ENCODE measurements around the gene FERMT3. TPM values are rescaled to one million over a fixed set of nuclear protein-coding genes. Genes with fewer than 3 reads are reported as not detected.

The FERMT3 gene
- total and polyA plus RNA-seq, 2 donors (not counting 3 experiments of a cell fraction or from before 2014, with no cell fraction given) = 64.4 to 100 TPM

GRCh38 chr11:64247729-64248531 is 41.4 kb downstream of the FERMT3 start:
- peak; percentile 21 for FAIRE-seq
- no peak for DNase-seq (ENCODE audit: low read depth, low spot score)
- H4K20me1 ChIP-seq (replicated peaks; ENCODE audit: control insufficient read depth, extremely low read depth, insufficient read depth, low read length) = no peaks in the 10 kb centered on the region
- intact Hi-C loops (cut with micrococcal nuclease) (loop anchor here (1.0 to 2.0 kb wide), 2 partner anchors 21 to 37 kb away; partner anchors contain the start of genes BAD and GPR137), dilution Hi-C loops (cut with MboI; ENCODE audit: extremely low pct_ligation_motif_present, low sequenced_read_pairs) (no loop called here)
- peak overlapping the region in 2 of 3 experiments; percentile 17 to 78 for H3K4me3 ChIP-seq (replicated peaks in 1 of 3; ENCODE audit: insufficient read depth in 1 of 3, low read depth in 1 of 3, low read length in 3 of 3)
- no peaks in the 10 kb centered on the region for H3K27me3 ChIP-seq (ENCODE audit: control insufficient read depth in 2 of 2, insufficient read depth in 2 of 2, low read length in 2 of 2)
- no peak overlapping the region for H3K9ac ChIP-seq (replicated peaks; ENCODE audit: extremely low read depth, insufficient read depth, low read length)
- H3K9me1 ChIP-seq (replicated peaks; ENCODE audit: control insufficient read depth, extremely low read depth, insufficient read depth, low read length) = no peaks in the 10 kb centered on the region
- CTCF ChIA-PET = interaction anchor here (0.7 to 4.7 kb wide), 6 partner anchors 22 to 84 kb away, joined by 3 to 60 read pairs (median 5); no protein-coding TSS in a partner anchor
- H3K79me2 ChIP-seq (ENCODE audit: control insufficient read depth, insufficient read depth, low read length) = peaks cover 43% of the 10 kb centered on the region
- no peaks in the 10 kb centered on the region for H3K9me3 ChIP-seq (replicated peaks; ENCODE audit: control insufficient read depth, insufficient read depth, low read length)
- POLR2A ChIA-PET = no interaction called here
- no TSS peak for BruUV-seq (replicated peaks)
- TF ChIP-seq POLR2AphosphoS5 (IDR thresholded peaks at IDR 0.05; ENCODE audit: insufficient read depth, low read depth, low read length) = no peak
- no peak for TF ChIP-seq POLR2A (IDR thresholded peaks at IDR 0.05; ENCODE audit: low read depth, low read length)
- no peak for TF ChIP-seq GATA2 (IDR thresholded peaks at IDR 0.05; ENCODE audit: insufficient read depth, insufficient read length, low read depth, low read length)
- no peak for TF ChIP-seq EZH2 (IDR thresholded peaks at IDR 0.05; ENCODE audit: borderline replicate concordance, low read depth, low read length, severe bottlenecking)
- TF ChIP-seq MAX (IDR thresholded peaks at IDR 0.05; ENCODE audit: insufficient read depth, insufficient read length) = no peak
- no peak for TF ChIP-seq MYC (IDR thresholded peaks at IDR 0.05; ENCODE audit: low read depth, low read length)
- peak overlapping the region; percentile 89 for H3K4me2 ChIP-seq (ENCODE audit: insufficient read depth, low read length)
- H3K27ac ChIP-seq (ENCODE audit: insufficient read depth, low read depth, low read length) = no peak overlapping the region
- H3K4me1 ChIP-seq (ENCODE audit: control insufficient read depth, extremely low read depth, insufficient read depth, low read length) = peaks cover 30% of the 10 kb centered on the region
- H2AFZ ChIP-seq (ENCODE audit: low read depth, low read length) = peak overlapping the region; percentile 35
- H3K36me3 ChIP-seq (ENCODE audit: control insufficient read depth in 2 of 2, extremely low read depth in 1 of 2, insufficient read depth in 2 of 2, low read length in 2 of 2) = peaks cover 0 to 12% of the 10 kb centered on the region in 2 experiments

- dilution Hi-C loops (cut with MboI; ENCODE audit: extremely low pct_ligation_motif_present, low sequenced_read_pairs) (no loop called here), intact Hi-C loops (cut with micrococcal nuclease) (no loop called here)
- Histone ChIP-seq H2AFZ (ENCODE audit: low read depth, low read length) (no peak overlapping the region), H3K4me1 (ENCODE audit: control insufficient read depth, extremely low read depth, insufficient read depth, low read length) (peaks cover 34% of the 10 kb centered on the region), H3K9ac (replicated peaks; ENCODE audit: extremely low read depth, insufficient read depth, low read length) (no peak overlapping the region), H3K4me3 (replicated peaks in 1 of 3; ENCODE audit: insufficient read depth in 1 of 3, low read depth in 1 of 3, low read length in 3 of 3) (no peak overlapping the region), H3K9me3 (replicated peaks; ENCODE audit: control insufficient read depth, insufficient read depth, low read length) (no peaks in the 10 kb centered on the region), H3K27ac (ENCODE audit: insufficient read depth, low read depth, low read length) (no peak overlapping the region), H3K36me3 (ENCODE audit: control insufficient read depth in 2 of 2, extremely low read depth in 1 of 2, insufficient read depth in 2 of 2, low read length in 2 of 2) (peaks cover 0 to 5% of the 10 kb centered on the region in 2 experiments), H3K79me2 (ENCODE audit: control insufficient read depth, insufficient read depth, low read length) (peaks cover 41% of the 10 kb centered on the region), H3K4me2 (ENCODE audit: insufficient read depth, low read length) (no peak overlapping the region), H4K20me1 (replicated peaks; ENCODE audit: control insufficient read depth, extremely low read depth, insufficient read depth, low read length) (no peaks in the 10 kb centered on the region), H3K9me1 (replicated peaks; ENCODE audit: control insufficient read depth, extremely low read depth, insufficient read depth, low read length) (no peaks in the 10 kb centered on the region), H3K27me3 (ENCODE audit: control insufficient read depth in 2 of 2, insufficient read depth in 2 of 2, low read length in 2 of 2) (no peaks in the 10 kb centered on the region)
- DNase-seq (ENCODE audit: low read depth, low spot score) (no peak), FAIRE-seq (no peak)
- ChIA-PET CTCF (interaction anchor here (1.1 to 4.7 kb wide), 3 partner anchors 21 to 106 kb away, joined by 3 to 60 read pairs (median 3); no protein-coding TSS in a partner anchor), POLR2A (interaction anchor here (0.6 kb wide), 1 partner anchor 479 kb away, joined by 6 read pairs; no protein-coding TSS in a partner anchor)
- TF ChIP-seq EZH2 (IDR thresholded peaks at IDR 0.05; ENCODE audit: borderline replicate concordance, low read depth, low read length, severe bottlenecking) = no peak
- TF ChIP-seq POLR2A (IDR thresholded peaks at IDR 0.05; ENCODE audit: low read depth, low read length) = no peak
- no peak for TF ChIP-seq MAX (IDR thresholded peaks at IDR 0.05; ENCODE audit: insufficient read depth, insufficient read length)
- TF ChIP-seq POLR2AphosphoS5 (IDR thresholded peaks at IDR 0.05; ENCODE audit: insufficient read depth, low read depth, low read length) = no peak
- BruUV-seq (replicated peaks) = no TSS peak
These were observed 42.1 kb downstream of the FERMT3 start for GRCh38 chr11:64248578-64248977.

Measured in endothelial cell of umbilical vein (primary cell).